WTC11 (cell line): ENCODE results near the gene FSTL4.

Experiments
- FOXK1 ChIP-seq: sonication (generic); formaldehyde crosslinking; IDR thresholded peaks from 2 replicates; pipeline ENCODE4 v1.8.0; 2022; ENCODE audit warnings: mild to moderate bottlenecking, moderate library complexity, missing genetic modification reagents
- NFYB ChIP-seq: sonication (generic); formaldehyde crosslinking; conservative IDR thresholded peaks from 2 replicates; pipeline ENCODE4 v1.8.0; 2022; ENCODE audit warnings: low read depth, missing genetic modification reagents
- SP1 ChIP-seq: sonication (generic); formaldehyde crosslinking; conservative IDR thresholded peaks from 2 replicates; pipeline ENCODE4 v1.8.1; 2022; ENCODE audit warnings: missing genetic modification reagents
- TF ChIP-seq, protein P1 (sequence below): fragments of 200-600 bp; IDR thresholded peaks from 2 replicates; pipeline ENCODE4 v1.8.0; 2022; ENCODE audit warnings: antibody characterized with exemption
- TF ChIP-seq, protein P2 (sequence below): sonication (generic); formaldehyde crosslinking; IDR thresholded peaks from 2 replicates; pipeline ENCODE4 v1.8.1; 2023; ENCODE audit warnings: mild to moderate bottlenecking, missing genetic modification reagents, moderate library complexity
- TF ChIP-seq, protein P3 (sequence below): sonication (generic); formaldehyde crosslinking; IDR thresholded peaks from 2 replicates; pipeline ENCODE4 v1.8.1; 2022; ENCODE audit warnings: low read depth, missing genetic modification reagents, borderline replicate concordance

DNA sequence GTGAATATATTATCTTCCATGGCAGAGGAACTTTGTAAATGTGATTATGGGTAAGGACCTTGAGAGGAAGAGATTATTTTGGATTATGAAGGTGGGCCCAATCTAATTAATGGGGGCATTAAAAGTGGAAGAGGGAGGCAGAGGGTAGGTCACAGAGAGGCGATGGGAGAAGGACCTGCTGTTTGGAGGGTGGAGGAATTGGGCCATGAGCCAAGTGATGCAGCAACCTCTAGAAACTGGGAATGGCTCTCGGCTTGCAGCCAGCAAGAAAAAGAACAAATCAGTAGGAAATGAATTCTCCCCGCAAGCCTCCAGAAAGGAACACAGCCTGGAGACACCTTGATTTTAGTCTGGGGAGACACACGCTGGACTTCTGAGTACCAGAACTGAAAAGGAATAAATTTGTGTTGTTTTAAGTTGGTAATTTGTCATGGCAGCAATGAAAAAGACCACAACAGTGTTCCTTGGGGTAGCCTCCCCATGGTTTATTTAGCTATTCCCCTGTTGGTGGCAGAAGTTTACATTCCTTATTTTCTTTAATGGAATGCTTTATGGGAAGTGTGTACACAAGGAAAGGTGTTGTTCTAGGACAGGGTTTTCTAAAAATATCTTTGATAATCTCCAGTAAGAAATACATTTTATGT lies 456.9 kb downstream of the FSTL4 start:
- TF ChIP-seq FOXK1 (CRISPR knock-in tag) = no peak
- TF ChIP-seq, protein P1, sequence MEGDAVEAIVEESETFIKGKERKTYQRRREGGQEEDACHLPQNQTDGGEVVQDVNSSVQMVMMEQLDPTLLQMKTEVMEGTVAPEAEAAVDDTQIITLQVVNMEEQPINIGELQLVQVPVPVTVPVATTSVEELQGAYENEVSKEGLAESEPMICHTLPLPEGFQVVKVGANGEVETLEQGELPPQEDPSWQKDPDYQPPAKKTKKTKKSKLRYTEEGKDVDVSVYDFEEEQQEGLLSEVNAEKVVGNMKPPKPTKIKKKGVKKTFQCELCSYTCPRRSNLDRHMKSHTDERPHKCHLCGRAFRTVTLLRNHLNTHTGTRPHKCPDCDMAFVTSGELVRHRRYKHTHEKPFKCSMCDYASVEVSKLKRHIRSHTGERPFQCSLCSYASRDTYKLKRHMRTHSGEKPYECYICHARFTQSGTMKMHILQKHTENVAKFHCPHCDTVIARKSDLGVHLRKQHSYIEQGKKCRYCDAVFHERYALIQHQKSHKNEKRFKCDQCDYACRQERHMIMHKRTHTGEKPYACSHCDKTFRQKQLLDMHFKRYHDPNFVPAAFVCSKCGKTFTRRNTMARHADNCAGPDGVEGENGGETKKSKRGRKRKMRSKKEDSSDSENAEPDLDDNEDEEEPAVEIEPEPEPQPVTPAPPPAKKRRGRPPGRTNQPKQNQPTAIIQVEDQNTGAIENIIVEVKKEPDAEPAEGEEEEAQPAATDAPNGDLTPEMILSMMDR = no peak
- TF ChIP-seq, protein P2, sequence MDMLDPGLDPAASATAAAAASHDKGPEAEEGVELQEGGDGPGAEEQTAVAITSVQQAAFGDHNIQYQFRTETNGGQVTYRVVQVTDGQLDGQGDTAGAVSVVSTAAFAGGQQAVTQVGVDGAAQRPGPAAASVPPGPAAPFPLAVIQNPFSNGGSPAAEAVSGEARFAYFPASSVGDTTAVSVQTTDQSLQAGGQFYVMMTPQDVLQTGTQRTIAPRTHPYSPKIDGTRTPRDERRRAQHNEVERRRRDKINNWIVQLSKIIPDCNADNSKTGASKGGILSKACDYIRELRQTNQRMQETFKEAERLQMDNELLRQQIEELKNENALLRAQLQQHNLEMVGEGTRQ (CRISPR knock-in tag) = no peak
- TF ChIP-seq NFYB (CRISPR knock-in tag) = no peak
- TF ChIP-seq SP1 = no peak
- TF ChIP-seq, protein P3, sequence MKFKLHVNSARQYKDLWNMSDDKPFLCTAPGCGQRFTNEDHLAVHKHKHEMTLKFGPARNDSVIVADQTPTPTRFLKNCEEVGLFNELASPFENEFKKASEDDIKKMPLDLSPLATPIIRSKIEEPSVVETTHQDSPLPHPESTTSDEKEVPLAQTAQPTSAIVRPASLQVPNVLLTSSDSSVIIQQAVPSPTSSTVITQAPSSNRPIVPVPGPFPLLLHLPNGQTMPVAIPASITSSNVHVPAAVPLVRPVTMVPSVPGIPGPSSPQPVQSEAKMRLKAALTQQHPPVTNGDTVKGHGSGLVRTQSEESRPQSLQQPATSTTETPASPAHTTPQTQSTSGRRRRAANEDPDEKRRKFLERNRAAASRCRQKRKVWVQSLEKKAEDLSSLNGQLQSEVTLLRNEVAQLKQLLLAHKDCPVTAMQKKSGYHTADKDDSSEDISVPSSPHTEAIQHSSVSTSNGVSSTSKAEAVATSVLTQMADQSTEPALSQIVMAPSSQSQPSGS (CRISPR knock-in tag) = no peak
